ENCODE data around the gene RPS6KA5.
A peak's percentile ranks its signal among the peaks of the same experiment; 100 is the strongest.
"Not testable (repeated sequence)": the region's sequence is repeated elsewhere in the genome, so short reads cannot be mapped to it uniquely, and the experiment has no call there.

The RPS6KA5 gene

GRCh38 chr14:90848944-90849731 is 211.3 kb downstream of the RPS6KA5 start:
- Histone ChIP-seq H3K4me1 (ENCODE audit: control extremely low read depth in 1 of 4, control insufficient read depth in 4 of 4, insufficient read depth in 4 of 4, low read length in 3 of 4) (peaks cover 0 to 4% (median 0%) of the 10 kb centered on the region in 4 experiments), H3K4me3 (ENCODE audit: control insufficient read depth in 1 of 7, extremely low read depth in 1 of 7, insufficient read depth in 4 of 7, low read depth in 2 of 7, low read length in 6 of 7) (no peak overlapping the region), H3K36me3 (ENCODE audit: control insufficient read depth in 4 of 4, insufficient read depth in 4 of 4, low read length in 3 of 4) (no peaks in the 10 kb centered on the region), H3K27me3 (replicated peaks in 2 of 5; ENCODE audit: control insufficient read depth in 4 of 5, insufficient read depth in 5 of 5, low read length in 4 of 5) (no peaks in the 10 kb centered on the region), H3K9me3 (ENCODE audit: control extremely low read depth in 1 of 5, control insufficient read depth in 4 of 5, insufficient read depth in 2 of 5, low read depth in 1 of 5, low read length in 4 of 5) (no peaks in the 10 kb centered on the region), H3K27ac (ENCODE audit: insufficient read depth in 1 of 2, low read depth in 1 of 2, low read length in 2 of 2, poor library complexity in 1 of 2, severe bottlenecking in 2 of 2) (no peak overlapping the region)
- WGBS (ENCODE audit: insufficient coverage) = 100% methylated on average over 13 of the region's 17 CpGs
- DNase-seq = no peak
- CTCF ChIA-PET = interaction anchor here (1.1 kb wide), 1 partner anchor 61 kb away, joined by 3 read pairs; no protein-coding TSS in a partner anchor
- POLR2A ChIA-PET = no interaction called here

- H3K27me3 ChIP-seq (replicated peaks in 2 of 5; ENCODE audit: control insufficient read depth in 4 of 5, insufficient read depth in 5 of 5, low read length in 4 of 5) = no peaks in the 10 kb centered on the region
- H3K9me3 ChIP-seq (ENCODE audit: control extremely low read depth in 1 of 5, control insufficient read depth in 4 of 5, insufficient read depth in 2 of 5, low read depth in 1 of 5, low read length in 4 of 5) = no peaks in the 10 kb centered on the region
- no peak for DNase-seq
- ChIA-PET CTCF (interaction anchor here (0.8 to 1.6 kb wide), 2 partner anchors 9 to 25 kb away, joined by 3 read pairs; no protein-coding TSS in a partner anchor), POLR2A (no interaction called here)
- H3K27ac ChIP-seq (ENCODE audit: insufficient read depth in 1 of 2, low read depth in 1 of 2, low read length in 2 of 2, poor library complexity in 1 of 2, severe bottlenecking in 2 of 2) = no peak overlapping the region
- no peaks in the 10 kb centered on the region for H3K36me3 ChIP-seq (ENCODE audit: control insufficient read depth in 4 of 4, insufficient read depth in 4 of 4, low read length in 3 of 4)
- 100% methylated on average over 2 of the region's 4 CpGs for WGBS (ENCODE audit: insufficient coverage)
- peaks cover 0 to 10% (median 6%) of the 10 kb centered on the region in 4 experiments for H3K4me1 ChIP-seq (ENCODE audit: control extremely low read depth in 1 of 4, control insufficient read depth in 4 of 4, insufficient read depth in 4 of 4, low read length in 3 of 4)
- no peak overlapping the region for H3K4me3 ChIP-seq (ENCODE audit: control insufficient read depth in 1 of 7, extremely low read depth in 1 of 7, insufficient read depth in 4 of 7, low read depth in 2 of 7, low read length in 6 of 7)
These were observed 213.9 kb downstream of the RPS6KA5 start for GRCh38 chr14:90846511-90846910.

GRCh38 chr14:90844321-90844720 is 216.1 kb downstream of the RPS6KA5 start:
- peaks cover 0 to 8% (median 6%) of the 10 kb centered on the region in 4 experiments for H3K4me1 ChIP-seq (ENCODE audit: control extremely low read depth in 1 of 4, control insufficient read depth in 4 of 4, insufficient read depth in 4 of 4, low read length in 3 of 4)
- H3K27me3 ChIP-seq (replicated peaks in 2 of 5; ENCODE audit: control insufficient read depth in 4 of 5, insufficient read depth in 5 of 5, low read length in 4 of 5) = no peaks in the 10 kb centered on the region
- WGBS (ENCODE audit: insufficient coverage) = 89% methylated on average over 2 of the region's 3 CpGs
- H3K27ac ChIP-seq (ENCODE audit: insufficient read depth in 1 of 2, low read depth in 1 of 2, low read length in 2 of 2, poor library complexity in 1 of 2, severe bottlenecking in 2 of 2) = no peak overlapping the region
- H3K4me3 ChIP-seq (ENCODE audit: control insufficient read depth in 1 of 7, extremely low read depth in 1 of 7, insufficient read depth in 4 of 7, low read depth in 2 of 7, low read length in 6 of 7) = no peak overlapping the region
- CTCF ChIA-PET = no interaction called here
- POLR2A ChIA-PET = no interaction called here
- H3K9me3 ChIP-seq (ENCODE audit: control extremely low read depth in 1 of 5, control insufficient read depth in 4 of 5, insufficient read depth in 2 of 5, low read depth in 1 of 5, low read length in 4 of 5) = no peaks in the 10 kb centered on the region
- H3K36me3 ChIP-seq (ENCODE audit: control insufficient read depth in 4 of 4, insufficient read depth in 4 of 4, low read length in 3 of 4) = no peaks in the 10 kb centered on the region
- DNase-seq = no peak

GRCh38 chr14:90842726-90843125 is 217.7 kb downstream of the RPS6KA5 start:
- peaks cover 0 to 12% (median 6%) of the 10 kb centered on the region in 4 experiments for H3K4me1 ChIP-seq (ENCODE audit: control extremely low read depth in 1 of 4, control insufficient read depth in 4 of 4, insufficient read depth in 4 of 4, low read length in 3 of 4)
- no peaks in the 10 kb centered on the region for H3K9me3 ChIP-seq (ENCODE audit: control extremely low read depth in 1 of 5, control insufficient read depth in 4 of 5, insufficient read depth in 2 of 5, low read depth in 1 of 5, low read length in 4 of 5)
- no peak overlapping the region for H3K27ac ChIP-seq (ENCODE audit: insufficient read depth in 1 of 2, low read depth in 1 of 2, low read length in 2 of 2, poor library complexity in 1 of 2, severe bottlenecking in 2 of 2)
- WGBS (ENCODE audit: insufficient coverage) = 45% methylated on average over 6 of the region's 6 CpGs
- H3K36me3 ChIP-seq (ENCODE audit: control insufficient read depth in 4 of 4, insufficient read depth in 4 of 4, low read length in 3 of 4) = no peaks in the 10 kb centered on the region
- H3K4me3 ChIP-seq (ENCODE audit: control insufficient read depth in 1 of 7, extremely low read depth in 1 of 7, insufficient read depth in 4 of 7, low read depth in 2 of 7, low read length in 6 of 7) = no peak overlapping the region
- no peaks in the 10 kb centered on the region for H3K27me3 ChIP-seq (replicated peaks in 2 of 5; ENCODE audit: control insufficient read depth in 4 of 5, insufficient read depth in 5 of 5, low read length in 4 of 5)
- peak in 2 of 3 donors; percentile 56 to 66 for DNase-seq
- POLR2A ChIA-PET = no interaction called here
- CTCF ChIA-PET = interaction anchor here (0.6 kb wide), 1 partner anchor 13 kb away, joined by 3 read pairs; no protein-coding TSS in a partner anchor

GRCh38 chr14:90840667-90841066 is 219.8 kb downstream of the RPS6KA5 start:
- CTCF ChIA-PET = interaction anchor here (0.9 to 1.6 kb wide), 2 partner anchors 10 to 18 kb away, joined by 3 read pairs; no protein-coding TSS in a partner anchor
- H3K36me3 ChIP-seq (ENCODE audit: control insufficient read depth in 4 of 4, insufficient read depth in 4 of 4, low read length in 3 of 4); H3K27me3 ChIP-seq (replicated peaks in 2 of 5; ENCODE audit: control insufficient read depth in 4 of 5, insufficient read depth in 5 of 5, low read length in 4 of 5); H3K27ac ChIP-seq (ENCODE audit: insufficient read depth in 1 of 2, low read depth in 1 of 2, low read length in 2 of 2, poor library complexity in 1 of 2, severe bottlenecking in 2 of 2); H3K4me3 ChIP-seq (ENCODE audit: control insufficient read depth in 1 of 7, extremely low read depth in 1 of 7, insufficient read depth in 4 of 7, low read depth in 2 of 7, low read length in 6 of 7); DNase-seq; POLR2A ChIA-PET; H3K9me3 ChIP-seq (ENCODE audit: control extremely low read depth in 1 of 5, control insufficient read depth in 4 of 5, insufficient read depth in 2 of 5, low read depth in 1 of 5, low read length in 4 of 5): not testable (repeated sequence)
- H3K4me1 ChIP-seq (ENCODE audit: control extremely low read depth in 1 of 4, control insufficient read depth in 4 of 4, insufficient read depth in 4 of 4, low read length in 3 of 4) = peaks cover 0 to 30% (median 20%) of the 10 kb centered on the region in 4 experiments
- WGBS (ENCODE audit: insufficient coverage) = 100% methylated on average over 3 of the region's 4 CpGs

GRCh38 chr14:90839889-90840266 is 220.6 kb downstream of the RPS6KA5 start:
- no peak for DNase-seq
- no peak overlapping the region for H3K27ac ChIP-seq (ENCODE audit: insufficient read depth in 1 of 2, low read depth in 1 of 2, low read length in 2 of 2, poor library complexity in 1 of 2, severe bottlenecking in 2 of 2)
- no peaks in the 10 kb centered on the region for H3K27me3 ChIP-seq (replicated peaks in 2 of 5; ENCODE audit: control insufficient read depth in 4 of 5, insufficient read depth in 5 of 5, low read length in 4 of 5)
- ChIA-PET CTCF (interaction anchor here (0.6 to 0.9 kb wide), 2 partner anchors 9 to 49 kb away, joined by 3 to 4 read pairs; no protein-coding TSS in a partner anchor), POLR2A (no interaction called here)
- no peak overlapping the region for H3K4me3 ChIP-seq (ENCODE audit: control insufficient read depth in 1 of 7, extremely low read depth in 1 of 7, insufficient read depth in 4 of 7, low read depth in 2 of 7, low read length in 6 of 7)
- no peaks in the 10 kb centered on the region for H3K9me3 ChIP-seq (ENCODE audit: control extremely low read depth in 1 of 5, control insufficient read depth in 4 of 5, insufficient read depth in 2 of 5, low read depth in 1 of 5, low read length in 4 of 5)
- peaks cover 0 to 34% (median 21%) of the 10 kb centered on the region in 4 experiments for H3K4me1 ChIP-seq (ENCODE audit: control extremely low read depth in 1 of 4, control insufficient read depth in 4 of 4, insufficient read depth in 4 of 4, low read length in 3 of 4)
- WGBS (ENCODE audit: insufficient coverage) = 100% methylated on average over 2 of the region's 3 CpGs
- H3K36me3 ChIP-seq (ENCODE audit: control insufficient read depth in 4 of 4, insufficient read depth in 4 of 4, low read length in 3 of 4) = no peaks in the 10 kb centered on the region
